GM08714 (cell line): ENCODE measurements around the gene FREY1.

Experiments
- H3K4me3 ChIP-seq: fragments of 200-500 bp; sonication (Bioruptor generic); 2 replicates; pipeline ENCODE4 v1.5.1; 2014; ENCODE audit warnings: mild to moderate bottlenecking, low read length, inconsistent platforms
- ZNF274 ChIP-seq: IDR thresholded peaks from 2 replicates; pipeline ENCODE4 v1.6.1; 2012; ENCODE audit warnings: mild to moderate bottlenecking, low read depth, low read length

FREY1 gene, protein sequence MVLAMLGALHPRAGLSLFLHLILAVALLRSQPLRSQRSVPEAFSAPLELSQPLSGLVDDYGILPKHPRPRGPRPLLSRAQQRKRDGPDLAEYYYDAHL

DNA sequence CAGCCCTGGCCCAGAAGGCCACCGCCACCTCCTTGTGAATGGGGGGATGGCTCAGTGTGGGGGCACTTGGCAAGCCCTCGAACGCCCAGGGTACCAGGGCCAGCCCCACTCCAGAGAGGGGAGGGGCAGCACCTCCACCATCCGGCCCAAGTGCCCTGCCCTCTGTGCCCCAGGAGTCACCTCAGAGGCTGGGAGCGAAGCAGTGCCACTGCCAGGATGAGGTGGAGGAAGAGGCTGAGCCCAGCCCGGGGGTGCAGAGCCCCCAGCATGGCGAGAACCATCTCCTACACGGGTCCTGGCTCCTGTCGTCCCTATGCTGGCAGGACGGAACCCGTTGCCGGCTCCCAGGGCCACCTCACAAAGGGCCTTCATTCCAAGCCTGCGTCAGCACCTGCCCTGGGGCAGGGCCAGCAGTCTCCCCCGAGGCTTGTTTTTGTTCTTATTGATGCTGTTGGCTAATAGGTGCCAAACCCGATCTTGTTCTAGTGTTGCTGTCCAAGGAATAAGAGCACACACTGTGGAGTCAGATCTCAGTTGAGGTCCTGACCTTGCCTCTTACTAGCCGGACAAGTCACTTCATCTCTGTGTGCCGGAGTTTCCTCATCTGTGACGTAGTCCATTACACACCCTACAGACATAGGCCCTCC is at the start of gene FREY1:
Gene FREY1 (minus strand): TSS at position 307 of the 647 bp plus-strand sequence. CDS start 26 bp downstream, at position 281.
- TF ChIP-seq ZNF274 = no peak
- no peak within 1 kb of the TSS for H3K4me3 ChIP-seq

DNA sequence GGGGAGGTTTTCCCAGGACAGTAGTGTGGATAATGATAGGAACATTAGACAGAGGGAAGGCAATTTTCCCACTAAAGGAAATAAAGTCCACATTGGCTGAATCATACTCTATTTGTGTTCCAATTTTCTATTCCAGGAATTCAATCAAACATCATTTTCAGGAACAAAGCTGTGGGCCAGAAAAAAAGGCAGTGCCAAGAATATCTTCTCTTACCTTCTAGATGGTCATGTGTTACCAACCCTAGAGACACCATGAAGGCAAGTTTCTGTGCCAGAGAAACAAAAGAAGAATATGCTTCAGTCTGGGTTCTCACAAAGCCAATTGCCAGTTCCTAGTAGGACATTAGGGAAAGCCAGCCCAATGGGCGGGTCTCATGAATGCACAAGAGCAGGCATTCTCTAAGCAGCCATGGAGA is 42.9 kb upstream of the FREY1 start:
- no peak overlapping the region for H3K4me3 ChIP-seq
- no peak for TF ChIP-seq ZNF274

DNA sequence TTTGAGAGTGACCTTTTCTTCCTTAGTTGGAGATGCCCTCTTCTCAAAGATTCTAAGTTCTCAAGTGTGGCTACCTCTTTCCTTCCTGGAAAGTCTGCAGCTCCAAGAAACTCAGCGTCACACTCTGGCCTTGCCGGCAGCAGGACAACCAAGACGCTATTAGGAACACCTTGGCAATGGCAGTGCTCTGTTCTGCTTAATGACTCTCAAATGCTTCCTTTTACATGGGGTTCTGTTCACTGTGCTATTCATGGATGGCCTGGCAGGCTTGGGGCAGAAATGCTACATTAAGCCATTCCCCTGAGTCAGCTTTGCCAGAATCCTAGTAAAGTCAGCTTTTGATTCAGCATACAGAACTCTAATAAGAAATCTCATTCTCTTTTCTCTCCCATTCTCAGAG is 41.3 kb upstream of the FREY1 start:
- no peak for TF ChIP-seq ZNF274
- no peak overlapping the region for H3K4me3 ChIP-seq

DNA sequence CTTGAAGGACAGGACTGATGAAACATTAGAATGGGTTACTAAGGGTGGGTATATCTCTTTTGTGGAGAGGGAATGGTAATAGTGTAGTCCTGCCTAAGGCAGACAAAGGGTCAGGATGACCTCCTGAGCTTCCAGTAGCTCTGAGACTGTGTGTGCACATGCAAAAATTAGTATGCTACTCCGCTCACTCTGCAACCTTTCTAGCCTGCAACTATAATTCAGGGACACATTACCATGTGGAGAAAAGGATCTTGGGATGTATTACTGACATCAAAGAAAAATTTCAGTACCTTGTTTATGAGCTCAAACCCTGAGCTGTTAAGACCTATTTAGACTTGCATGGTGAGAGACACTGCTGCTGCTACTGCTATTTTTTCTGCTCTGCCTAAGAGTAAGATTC is 40.8 kb upstream of the FREY1 start:
- H3K4me3 ChIP-seq = no peak overlapping the region
- no peak for TF ChIP-seq ZNF274

DNA sequence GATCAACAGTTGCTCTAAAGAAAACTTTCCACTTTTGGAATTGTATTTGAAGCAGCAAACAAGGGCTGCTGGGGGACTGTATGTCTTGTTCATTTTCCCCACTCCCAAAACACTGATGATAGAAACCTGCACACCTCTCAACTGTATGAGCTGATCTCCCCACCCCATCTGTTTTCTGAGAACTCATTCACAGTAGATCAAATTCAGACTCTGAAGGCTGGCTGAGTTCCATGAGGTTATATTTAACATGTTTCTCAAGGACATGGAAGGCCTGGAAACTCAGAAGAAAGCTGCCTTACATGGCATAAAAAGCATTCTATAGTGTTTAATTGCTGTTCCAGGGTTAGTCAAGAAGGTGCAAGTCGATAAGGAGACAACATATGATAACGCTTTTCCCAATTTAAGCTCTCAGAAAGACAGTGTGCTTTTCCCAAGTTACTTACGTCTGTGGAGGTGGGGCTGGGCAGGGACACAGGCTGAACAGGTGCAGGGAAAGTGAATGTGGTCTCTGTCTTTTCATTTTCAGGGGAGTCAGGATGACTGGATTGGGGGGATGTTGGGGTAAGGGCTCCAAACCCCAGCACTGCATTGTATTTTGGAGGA is 38.4 kb upstream of the FREY1 start:
- no peak overlapping the region for H3K4me3 ChIP-seq
- TF ChIP-seq ZNF274 = no peak

DNA sequence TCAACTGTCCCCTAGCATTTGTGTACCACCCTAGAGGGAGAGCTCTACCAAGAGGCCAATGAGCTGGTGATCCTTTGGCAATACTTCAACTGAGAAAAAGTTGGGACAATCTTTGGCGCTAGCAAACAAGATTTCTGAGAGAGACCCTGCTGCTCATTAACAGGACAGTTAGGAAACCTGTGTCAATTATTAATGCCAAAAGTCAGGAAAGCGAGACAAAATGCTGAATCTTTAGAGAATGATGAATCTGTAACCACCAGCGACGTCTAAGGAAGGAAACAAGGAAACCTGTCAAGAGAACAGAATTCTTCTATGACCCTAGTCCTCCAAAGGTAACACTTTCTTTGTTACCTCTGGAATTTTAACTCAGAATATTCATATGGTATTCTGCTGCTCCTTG is 35.3 kb upstream of the FREY1 start:
- no peak overlapping the region for H3K4me3 ChIP-seq
- no peak for TF ChIP-seq ZNF274

DNA sequence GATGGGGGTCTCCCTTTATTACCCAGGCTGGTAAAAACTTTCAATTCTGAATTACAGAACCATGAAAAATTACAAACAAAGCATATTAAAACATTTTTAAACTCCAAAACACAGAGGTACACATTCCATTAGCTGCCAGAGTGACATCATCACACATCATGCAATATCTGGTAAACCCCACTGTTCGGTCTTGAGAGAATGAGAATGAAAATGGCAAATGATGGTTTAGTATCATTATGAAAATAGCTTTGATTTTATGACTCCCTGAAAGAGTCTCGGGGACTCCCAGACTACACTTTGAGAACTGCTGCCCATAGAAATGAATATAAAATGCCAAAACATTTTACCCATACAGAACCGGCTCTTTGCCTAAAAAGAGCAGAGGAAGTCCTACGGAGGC is 34.2 kb upstream of the FREY1 start:
- TF ChIP-seq ZNF274 = no peak
- H3K4me3 ChIP-seq = no peak overlapping the region

DNA sequence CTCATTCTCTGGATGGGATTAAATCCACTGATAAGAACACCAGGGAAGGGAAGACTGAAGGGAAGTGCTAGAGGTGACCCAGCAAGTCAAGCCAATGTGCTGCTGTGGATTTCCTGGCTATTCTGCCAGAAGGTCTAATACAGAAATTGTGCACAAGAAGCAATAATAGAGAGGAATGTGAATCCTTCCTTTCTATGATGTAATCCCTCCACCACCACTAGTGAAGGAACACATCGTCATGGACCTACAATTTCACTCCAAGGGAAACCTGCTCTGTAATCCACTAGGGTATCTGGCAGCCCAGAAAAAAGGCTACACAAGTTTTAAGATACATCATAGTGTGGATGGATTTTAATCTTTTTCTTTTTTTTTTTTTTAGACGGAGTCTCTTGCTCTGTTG is 32.8 kb upstream of the FREY1 start:
- TF ChIP-seq ZNF274 = no peak
- no peak overlapping the region for H3K4me3 ChIP-seq

DNA sequence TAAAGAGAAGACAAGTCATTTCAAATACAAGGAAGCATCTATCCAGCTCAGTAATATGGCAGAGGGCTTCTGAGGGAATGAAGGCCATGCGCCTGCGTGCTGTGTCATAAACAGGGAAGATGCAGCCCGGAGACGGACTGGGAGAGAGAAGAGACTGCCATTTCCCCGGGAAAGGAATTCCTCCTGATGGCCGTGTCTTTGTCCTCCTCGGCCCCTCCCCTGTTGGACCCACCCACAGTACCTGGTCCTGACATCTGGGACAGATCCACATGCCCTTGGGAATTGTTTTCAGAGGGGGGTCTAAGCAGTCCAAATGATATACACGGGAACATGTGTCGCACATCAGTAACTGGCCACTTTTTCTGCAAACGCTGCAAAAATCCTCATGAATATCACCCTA is 30.8 kb upstream of the FREY1 start:
- no peak for TF ChIP-seq ZNF274
- H3K4me3 ChIP-seq = no peak overlapping the region

DNA sequence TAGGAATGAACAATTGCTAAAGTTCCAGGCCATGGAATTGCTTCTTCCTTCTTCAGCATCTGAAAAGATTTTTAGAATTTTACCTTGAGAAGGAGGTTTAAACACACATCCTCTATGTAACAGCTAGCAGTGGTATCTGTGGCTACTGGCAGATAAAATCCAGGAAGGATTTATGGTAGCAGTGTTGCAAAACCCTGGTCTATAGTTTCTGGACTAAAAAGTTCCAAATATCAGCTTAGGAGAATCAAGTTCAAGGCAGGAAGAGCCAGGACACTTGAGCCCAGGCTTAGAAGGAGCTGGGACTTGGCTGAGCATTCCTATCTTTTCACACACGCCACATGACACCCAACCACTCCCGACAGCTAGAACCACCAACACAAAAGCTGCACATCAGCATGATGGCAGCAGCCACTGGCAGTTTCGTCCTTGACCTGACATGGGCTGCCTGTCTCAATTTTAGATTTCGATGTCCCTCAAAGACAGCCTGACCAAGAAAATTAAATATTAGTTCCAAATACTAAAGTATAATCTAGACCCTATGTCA is 29.5 kb upstream of the FREY1 start:
- no peak for TF ChIP-seq ZNF274
- H3K4me3 ChIP-seq = no peak overlapping the region

DNA sequence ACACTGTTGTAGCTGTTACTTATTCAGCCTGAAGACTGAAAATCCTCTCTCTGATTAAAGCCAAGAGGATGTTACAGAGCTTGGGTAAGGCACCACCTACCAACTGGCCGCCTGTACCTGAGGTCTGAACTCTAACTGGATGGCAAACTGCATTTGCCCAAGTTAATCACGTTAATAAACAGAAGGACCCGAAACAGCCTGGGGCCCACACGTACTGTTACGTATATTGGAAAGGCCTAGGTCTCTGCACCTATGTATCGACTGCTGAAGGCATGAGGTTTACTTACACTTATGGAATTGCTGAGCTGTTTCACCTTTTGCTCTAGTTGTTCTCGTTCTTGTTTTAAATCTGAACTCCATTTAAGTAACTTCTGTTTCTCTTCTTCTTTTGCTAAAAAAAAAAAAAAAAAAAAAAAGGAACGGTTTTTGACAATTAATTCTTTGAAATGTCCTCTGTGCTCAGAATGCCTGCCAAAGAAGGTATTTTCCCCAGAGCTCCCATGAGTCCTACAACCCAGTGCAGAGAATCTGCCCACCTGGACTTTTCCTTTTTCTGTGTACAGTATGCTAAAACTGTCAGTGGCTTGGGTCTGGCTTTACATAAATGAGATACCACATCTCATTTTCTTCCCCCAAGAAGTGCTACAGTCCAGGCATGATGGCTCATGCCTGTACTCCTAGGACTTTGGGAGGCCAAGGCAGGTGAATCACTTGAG is 28.4 kb upstream of the FREY1 start:
- no peak overlapping the region for H3K4me3 ChIP-seq
- TF ChIP-seq ZNF274 = no peak

DNA sequence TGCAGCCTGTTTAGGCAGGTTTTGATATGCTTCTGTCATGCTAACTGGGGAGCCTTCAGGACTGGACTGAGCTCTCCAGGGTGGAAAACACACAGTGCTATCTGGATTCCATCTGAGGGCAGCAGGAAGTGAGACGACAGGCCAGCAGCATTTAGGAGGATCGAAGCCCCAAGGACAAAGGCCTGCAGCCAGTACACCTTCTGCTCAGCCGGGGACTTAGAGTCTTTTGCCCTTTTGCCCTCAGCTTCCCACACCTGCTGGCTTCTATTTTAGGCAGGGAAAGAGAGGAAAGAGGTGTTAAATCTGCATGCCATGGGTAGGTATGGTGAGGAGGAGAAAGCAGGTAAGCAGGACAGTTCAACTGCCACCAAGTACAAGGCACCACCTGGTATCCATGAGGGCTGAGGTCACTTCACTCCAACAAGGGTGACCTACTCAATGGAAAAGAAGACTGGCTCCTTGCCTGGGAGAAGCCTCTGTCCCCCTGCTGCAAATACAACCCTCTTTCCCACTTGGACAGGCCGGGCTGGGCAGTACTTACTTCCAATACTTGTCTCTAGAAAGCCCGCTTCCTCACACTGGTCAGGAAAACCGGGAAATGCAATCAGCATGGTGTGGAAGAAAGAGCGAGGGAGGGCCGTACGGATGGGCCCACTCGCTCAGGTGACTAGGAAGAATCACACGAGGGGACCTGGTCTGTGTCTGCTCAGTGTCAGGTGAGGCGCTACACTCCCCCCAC is 27.7 kb upstream of the FREY1 start:
- TF ChIP-seq ZNF274 = no peak

DNA sequence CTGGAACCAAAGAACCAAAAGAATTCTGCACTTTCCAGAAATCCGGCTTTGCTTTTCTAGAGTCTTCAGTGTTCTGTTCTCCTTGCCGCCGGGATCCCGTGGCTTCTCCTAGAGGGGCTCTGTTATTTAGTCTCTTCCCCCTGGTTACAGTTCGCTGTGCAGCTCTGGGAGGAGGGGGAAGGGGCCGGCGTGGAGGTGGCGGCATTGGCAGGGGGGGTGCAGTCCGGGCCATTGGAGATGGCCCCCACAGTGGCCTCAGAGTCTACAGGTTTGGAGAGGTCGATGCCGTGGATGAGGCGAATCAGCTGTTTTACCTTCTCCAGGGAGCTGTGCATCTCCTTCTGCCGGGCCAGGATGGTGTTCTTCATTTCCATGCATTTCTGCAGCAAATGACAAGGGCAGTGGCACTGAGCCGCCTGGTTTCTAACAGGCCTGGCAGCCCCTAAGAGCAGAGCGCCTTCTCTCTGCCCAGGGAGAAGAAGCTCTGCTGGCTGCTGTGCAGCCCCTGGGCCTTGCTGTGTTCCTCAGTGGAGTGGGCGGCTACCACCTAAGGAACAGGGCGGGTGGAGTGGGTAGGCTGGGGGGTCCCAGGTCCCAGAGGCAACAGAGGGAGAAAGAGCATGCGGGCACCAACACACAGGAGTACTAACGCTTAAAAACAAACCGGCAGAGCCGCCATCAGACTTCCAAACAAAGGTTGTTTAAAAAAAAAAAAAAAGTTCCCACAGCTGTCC is 26.9 kb upstream of the FREY1 start:
- H3K4me3 ChIP-seq = no peak overlapping the region; the same call in 1 of the 2 replicates
- no peak for TF ChIP-seq ZNF274

More for the DNA sequence above, 27.7 kb upstream of the FREY1 start:
- H3K4me3 ChIP-seq = no peak overlapping the region
